DND-41 (cell line): ENCODE results near the gene GARNL3.

Source experiments
- ATAC-seq: fragments of 200-7000 bp; cut with Tn5 transposase; 3 replicates; pipeline ENCODE4 v1.9.1; 2021; ENCODE audit warnings: low read depth; ENCODE audit not compliant: insufficient read depth
- DNase-seq: peaks from one replicate; pipeline ENCODE4 v3.0.0-alpha.2; 2020
- H2AFZ ChIP-seq: 2 replicates; pipeline ENCODE4 v1.6.0; 2012; ENCODE audit warnings: low read depth, low read length
- H3K27ac ChIP-seq: 2 replicates; pipeline ENCODE4 v1.5.1; 2012; ENCODE audit warnings: low read length, inconsistent platforms
- H3K27me3 ChIP-seq: fragments of 200-600 bp; sonication (generic); 2 replicates; pipeline ENCODE4 v1.6.0; 2012; ENCODE audit warnings: low read length, mild to moderate bottlenecking, inconsistent platforms; ENCODE audit not compliant: insufficient read depth, poor library complexity
- H3K36me3 ChIP-seq: 2 replicates; pipeline ENCODE4 v1.5.1; 2012; ENCODE audit warnings: low read length, inconsistent platforms; ENCODE audit not compliant: insufficient read depth
- H3K4me1 ChIP-seq: 2 replicates; pipeline ENCODE4 v1.5.1; 2012; ENCODE audit warnings: mild to moderate bottlenecking, low read length; ENCODE audit not compliant: insufficient read depth
- H3K4me2 ChIP-seq: 2 replicates; pipeline ENCODE4 v1.6.0; 2012; ENCODE audit warnings: mild to moderate bottlenecking, moderate library complexity, low read length, inconsistent platforms; ENCODE audit not compliant: insufficient read depth
- H3K4me3 ChIP-seq, 2 experiments: fragments of 200-600 bp in 1 of 2; shearing (Covaris generic) in 1 of 2; 2 replicates each; pipeline ENCODE4 v1.5.1; 2012 to 2016; ENCODE audit warnings: inconsistent platforms in 2 of 2, low read length in 2 of 2, mild to moderate bottlenecking in 2 of 2, low read depth in 1 of 2, moderate library complexity in 1 of 2
- H3K79me2 ChIP-seq: 2 replicates; pipeline ENCODE4 v1.6.0; 2012; ENCODE audit warnings: low read length, inconsistent platforms; ENCODE audit not compliant: insufficient read depth
- H3K9ac ChIP-seq: 2 replicates; pipeline ENCODE4 v1.6.0; 2012; ENCODE audit warnings: low read depth, mild to moderate bottlenecking, inconsistent platforms, low read length, moderate library complexity
- H3K9me3 ChIP-seq: 2 replicates; pipeline ENCODE4 v1.5.1; 2012; ENCODE audit warnings: low read length, moderate library complexity, mild to moderate bottlenecking, inconsistent platforms; ENCODE audit not compliant: insufficient read depth, severe bottlenecking
- H4K20me1 ChIP-seq: 2 replicates; pipeline ENCODE4 v1.6.0; 2012; ENCODE audit warnings: low read length; ENCODE audit not compliant: insufficient read depth
- CTCF ChIP-seq: IDR thresholded peaks from 2 replicates; pipeline ENCODE4 v1.5.1; 2012; ENCODE audit warnings: borderline replicate concordance, low read length, moderate library complexity, mild to moderate bottlenecking; ENCODE audit not compliant: poor library complexity, severe bottlenecking; ENCODE audit errors: extremely low read depth
- EZH2 ChIP-seq: IDR thresholded peaks from 3 replicates; pipeline ENCODE4 v1.6.1; 2012; ENCODE audit warnings: borderline replicate concordance, low read depth, mild to moderate bottlenecking, moderate library complexity, low read length, inconsistent platforms; ENCODE audit not compliant: severe bottlenecking

Gene GARNL3

GRCh38 chr9:127406799-127407491 is 142.4 kb downstream of the GARNL3 start:
- Histone ChIP-seq H3K4me1 (no peaks in the 10 kb centered on the region), H2AFZ (no peak overlapping the region), H3K4me3 (no peak overlapping the region), H3K79me2 (no peaks in the 10 kb centered on the region), H3K9me3 (no peaks in the 10 kb centered on the region), H3K9ac (no peak overlapping the region), H3K4me2 (no peak overlapping the region), H3K27me3 (peaks cover 29% of the 10 kb centered on the region), H3K27ac (no peak overlapping the region), H3K36me3 (no peaks in the 10 kb centered on the region), H4K20me1 (peaks cover 53% of the 10 kb centered on the region)
- DNase-seq (no peak), ATAC-seq (no peak)
- no peak for TF ChIP-seq CTCF
- TF ChIP-seq EZH2, result no peak

GRCh38 chr9:127407492-127407843 is 142.9 kb downstream of the GARNL3 start:
- TF ChIP-seq CTCF (no peak), EZH2 (no peak)
- Histone ChIP-seq H3K36me3 (no peaks in the 10 kb centered on the region), H3K79me2 (no peaks in the 10 kb centered on the region), H3K9me3 (no peaks in the 10 kb centered on the region), H3K4me1 (no peaks in the 10 kb centered on the region), H3K4me2 (no peak overlapping the region), H3K27ac (no peak overlapping the region), H3K9ac (no peak overlapping the region), H3K27me3 (peaks cover 25% of the 10 kb centered on the region), H3K4me3 (no peak overlapping the region), H4K20me1 (peaks cover 51% of the 10 kb centered on the region), H2AFZ (no peak overlapping the region)
- DNase-seq, result no peak
- ATAC-seq, result no peak

- Histone ChIP-seq H3K4me2 (no peak overlapping the region), H2AFZ (no peak overlapping the region), H4K20me1 (0 out of 2 replicates have a peak, but pooled peaks cover 18% of the 10 kb centered on the region), H3K79me2 (no peaks in the 10 kb centered on the region), H3K9me3 (no peaks in the 10 kb centered on the region), H3K9ac (no peak overlapping the region), H3K36me3 (no peaks in the 10 kb centered on the region), H3K27ac (no peak overlapping the region), H3K4me3 (no peak overlapping the region), H3K27me3 (peaks cover 12% of the 10 kb centered on the region), H3K4me1 (no peaks in the 10 kb centered on the region)
- DNase-seq (no peak), ATAC-seq (no peak)
- no peak for TF ChIP-seq CTCF
Observed at GRCh38 chr9:127411122-127411521, 146.5 kb downstream of the GARNL3 start.
